Renal cortical epithelial cell (primary cell): ENCODE measurements around the gene DOP1B. TPM values are rescaled to one million over a fixed set of nuclear protein-coding genes. Genes with fewer than 3 reads are reported as not detected.
"Not testable (repeated sequence)": the region's sequence is repeated elsewhere in the genome, so short reads cannot be mapped to it uniquely, and the experiment has no call there.

Source experiments
- DNase-seq: peaks from one replicate; pipeline ENCODE4 v3.0.0-alpha.2; 2011; ENCODE audit warnings: low read depth
- total RNA-seq: library from RNA; depleted of rRNA; stranded (reverse); fragments of >200 nt; gene quantifications from 2 replicates; pipeline ENCODE4 v1.2.3, GENCODE V29; 2014

Gene DOP1B
- total RNA-seq = 21.0 and 25.4 TPM in 2 replicates

DNA sequence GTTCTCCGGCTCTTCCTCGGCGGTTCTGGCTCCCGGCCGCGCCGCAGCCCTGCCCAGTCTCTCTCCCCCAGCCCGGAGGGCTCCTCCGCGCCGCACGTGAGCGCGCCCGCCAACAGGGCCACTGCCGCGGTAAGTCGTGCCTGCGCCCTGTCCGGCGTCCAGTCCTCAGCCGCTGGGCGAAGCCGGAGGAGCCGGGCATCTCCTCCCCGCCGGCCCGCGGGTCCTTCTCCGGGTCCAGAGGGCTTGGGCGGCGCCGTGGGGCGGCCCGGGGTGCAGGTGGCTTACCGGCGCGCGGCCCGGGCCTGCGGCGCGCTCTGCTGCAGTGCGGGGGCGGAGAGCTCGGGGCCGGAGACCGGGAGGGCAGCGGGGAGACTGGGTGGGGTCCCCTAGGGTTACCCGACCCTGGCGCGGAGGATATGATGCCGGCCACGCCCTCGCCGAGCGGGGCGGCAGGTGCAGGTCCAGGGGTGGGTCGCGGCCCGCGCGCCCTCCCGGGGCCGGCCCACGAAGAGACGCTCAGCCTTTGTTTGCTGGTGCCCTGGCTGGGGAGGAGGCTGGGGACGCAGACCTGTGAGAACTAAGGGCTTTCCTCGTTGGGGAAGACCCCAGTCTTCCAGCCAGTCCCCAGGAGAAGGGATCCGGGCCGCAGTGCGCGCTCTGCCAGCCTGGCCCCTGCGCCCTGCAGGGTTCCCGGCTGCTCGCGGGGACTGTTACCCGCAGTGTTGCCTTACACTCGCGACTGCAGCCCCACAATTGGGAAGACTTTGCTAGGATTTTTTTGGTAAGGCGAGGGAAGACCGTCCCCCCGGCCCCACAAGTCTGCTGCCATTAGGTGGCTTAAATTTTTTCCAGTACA lies at the start of gene DOP1B:
Gene DOP1B, plus strand, starts transcription at position 10 of the 856 bp plus-strand sequence. CDS start 7,910 bp downstream, outside the sequence.
- no peak for DNase-seq

DNA sequence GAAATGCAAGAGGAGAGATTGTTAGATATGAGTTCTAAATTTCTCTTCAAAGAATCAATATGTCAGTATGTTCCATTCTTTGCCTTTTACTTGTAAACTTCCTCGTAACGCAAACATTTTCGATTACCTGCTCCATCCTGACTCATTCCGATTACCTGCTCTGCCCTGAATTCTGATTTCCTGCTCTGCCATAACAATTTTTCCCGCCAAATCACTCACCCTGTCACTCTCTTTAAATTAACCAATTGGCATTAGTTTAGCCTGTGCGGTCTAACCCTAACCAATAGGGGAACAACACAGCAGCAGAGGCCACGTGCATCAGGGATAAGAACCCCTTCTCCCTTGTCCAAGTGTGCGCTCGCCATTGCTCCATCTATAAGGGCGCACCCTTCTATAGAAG lies 46.8 kb upstream of the DOP1B start:
- DNase-seq = no peak

- DNase-seq = no peak
Measured at GRCh38 chr21:36111238-36111637, 45.4 kb upstream of the DOP1B start.

DNA sequence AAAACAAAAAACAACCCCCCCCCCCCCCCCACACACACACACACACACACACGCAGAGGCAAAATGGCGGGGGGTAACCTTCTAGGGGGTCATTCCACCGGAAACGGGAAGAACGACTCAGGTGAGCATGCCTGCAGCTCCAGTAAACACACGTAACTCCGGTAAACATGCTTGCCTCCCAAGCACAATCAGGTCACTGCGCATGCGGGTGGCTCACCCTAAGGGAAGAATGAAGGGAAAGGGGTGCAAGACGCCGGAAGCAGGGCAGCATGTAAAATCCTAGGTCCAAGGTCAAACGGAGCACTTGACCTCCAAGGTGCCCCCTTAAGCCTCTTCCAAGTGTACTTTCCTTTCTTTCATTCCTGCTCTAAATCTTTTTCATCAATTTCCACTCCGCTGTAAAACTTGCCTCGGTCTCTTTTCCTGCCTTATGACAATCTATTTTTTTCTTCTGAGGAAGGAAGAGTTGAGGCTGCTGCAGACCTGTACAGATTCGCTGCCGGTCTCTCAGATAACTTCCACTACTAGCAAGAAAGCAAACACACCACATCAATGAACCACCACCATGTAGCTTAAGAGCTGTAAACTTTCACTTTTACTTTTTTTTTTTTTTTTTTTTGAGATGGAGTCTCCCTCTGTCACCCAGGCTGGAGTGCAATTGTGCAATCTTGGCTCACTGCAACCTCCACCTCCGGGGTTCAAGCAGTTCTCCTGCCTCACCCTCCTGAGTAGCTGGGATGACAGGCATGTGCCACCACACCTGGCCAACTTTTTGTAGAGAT lies 42.8 kb upstream of the DOP1B start:
- no peak for DNase-seq

- DNase-seq = no peak
Measured at GRCh38 chr21:36115138-36115730, 41.4 kb upstream of the DOP1B start.

- DNase-seq = no peak
Measured at GRCh38 chr21:36117286-36117741, 39.3 kb upstream of the DOP1B start.

GRCh38 chr21:36120304-36120888 lies 36.2 kb upstream of the DOP1B start:
- DNase-seq = no peak

DNA sequence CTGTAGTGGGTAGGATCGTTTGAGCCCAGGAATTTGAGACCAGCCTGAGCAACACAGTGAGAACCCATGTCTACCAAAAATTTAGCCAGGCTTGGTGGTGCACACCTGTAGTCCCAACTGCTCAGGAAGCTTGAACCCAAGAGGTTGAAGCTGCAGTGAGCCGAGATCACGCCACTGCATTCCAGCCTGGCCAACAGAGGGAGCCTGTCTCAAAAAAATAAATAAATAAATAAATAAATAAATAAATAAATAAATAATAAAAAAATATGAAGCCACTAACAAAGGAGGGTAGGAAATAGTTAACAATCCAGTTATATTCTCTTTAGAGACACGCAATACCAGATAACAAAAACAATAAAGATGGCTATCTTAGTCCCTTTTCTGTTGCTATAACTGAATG lies 33.6 kb upstream of the DOP1B start:
- DNase-seq = no peak

DNA sequence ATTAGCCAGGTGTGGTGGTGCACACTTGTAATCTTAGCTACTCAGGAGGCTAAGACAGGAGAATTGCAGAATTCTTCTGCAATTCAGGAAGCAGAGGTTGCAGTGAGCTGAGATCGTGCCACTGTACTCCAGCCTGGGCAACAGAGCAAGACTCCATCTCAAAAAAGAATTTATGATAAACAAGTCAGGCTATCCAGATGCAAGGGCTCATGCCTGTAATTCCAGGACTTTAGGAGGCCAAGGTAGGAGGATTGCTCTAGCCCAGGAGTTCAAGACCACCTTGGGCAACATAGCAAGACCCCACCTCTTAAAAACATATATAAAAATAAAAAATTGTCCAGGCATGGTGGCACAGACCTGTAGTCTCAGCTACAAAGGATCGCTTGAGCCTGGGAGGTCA lies 32.2 kb upstream of the DOP1B start:
- DNase-seq = no peak

DNA sequence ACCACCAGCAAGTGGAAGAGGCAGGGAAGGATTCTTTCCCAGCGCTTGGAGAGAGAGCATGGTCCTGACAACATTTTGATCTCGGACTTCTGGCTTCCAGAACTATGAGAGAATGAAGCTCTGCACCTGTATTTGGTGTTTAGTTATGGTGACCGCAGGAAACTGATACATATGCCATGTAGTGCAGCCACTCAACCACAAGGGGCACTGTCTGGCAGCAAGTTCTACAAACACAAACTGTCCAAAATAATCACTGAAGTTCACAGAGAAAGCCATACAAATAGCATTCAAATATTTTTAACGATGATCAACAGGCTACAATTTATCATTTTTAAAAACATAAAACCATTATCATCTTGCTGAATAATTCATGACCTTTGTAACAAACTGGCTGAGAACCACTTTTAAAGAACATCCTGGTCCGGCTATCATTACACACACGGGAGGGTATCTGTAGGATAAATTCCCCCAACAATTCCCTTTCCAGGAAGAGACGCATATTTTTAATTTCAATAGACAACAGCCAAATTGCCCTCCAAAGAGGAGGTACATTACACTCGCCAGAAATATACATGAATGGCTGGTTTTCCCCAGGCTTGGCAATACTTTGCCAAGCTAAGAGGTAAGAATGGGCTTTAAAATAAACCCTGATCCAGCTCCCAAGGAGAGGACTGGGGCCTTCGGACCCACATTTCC lies 31.0 kb upstream of the DOP1B start:
- peak; percentile 64 for DNase-seq

DNA sequence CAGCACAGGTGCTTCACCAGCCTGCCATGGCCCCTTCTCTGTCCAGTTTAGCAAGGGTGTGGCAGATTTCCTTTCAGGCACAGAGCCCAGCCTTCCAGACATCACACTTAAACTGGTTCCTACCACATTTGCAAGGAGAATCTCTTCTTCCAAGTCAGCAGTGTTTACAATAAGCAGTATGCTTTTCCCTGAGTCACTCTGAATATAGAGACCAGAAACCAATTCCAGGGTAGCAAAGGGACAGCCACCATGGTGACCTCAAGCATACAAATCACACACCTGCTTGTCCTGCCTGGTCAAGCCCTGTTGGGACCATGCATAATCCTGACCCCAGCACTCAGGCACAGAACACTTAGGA lies 30.4 kb upstream of the DOP1B start:
- no peak for DNase-seq

- DNase-seq = no peak
Measured at GRCh38 chr21:36126621-36127110, 30.0 kb upstream of the DOP1B start.

- DNase-seq = no peak
Measured at GRCh38 chr21:36127250-36127904, 29.2 kb upstream of the DOP1B start.

DNA sequence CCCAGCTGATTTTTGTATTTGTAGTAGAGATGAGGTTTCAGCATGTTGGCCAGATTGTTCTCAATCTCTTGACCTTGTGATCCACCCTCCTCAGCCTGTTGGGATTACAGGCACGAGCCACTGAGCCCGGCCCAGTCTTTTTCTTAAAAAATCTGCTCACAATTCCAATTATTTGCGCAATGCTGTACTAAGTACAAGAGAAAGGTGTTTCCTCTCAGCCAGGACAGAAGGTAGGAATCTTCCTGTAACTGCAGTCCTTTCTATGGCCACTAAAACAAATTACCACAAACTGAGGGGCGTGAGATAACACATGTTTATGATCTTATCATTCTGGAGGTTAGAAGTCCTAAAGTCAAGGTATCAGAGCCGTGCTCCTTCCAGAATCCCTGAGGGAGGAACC lies 28.6 kb upstream of the DOP1B start:
- no peak for DNase-seq

DNA sequence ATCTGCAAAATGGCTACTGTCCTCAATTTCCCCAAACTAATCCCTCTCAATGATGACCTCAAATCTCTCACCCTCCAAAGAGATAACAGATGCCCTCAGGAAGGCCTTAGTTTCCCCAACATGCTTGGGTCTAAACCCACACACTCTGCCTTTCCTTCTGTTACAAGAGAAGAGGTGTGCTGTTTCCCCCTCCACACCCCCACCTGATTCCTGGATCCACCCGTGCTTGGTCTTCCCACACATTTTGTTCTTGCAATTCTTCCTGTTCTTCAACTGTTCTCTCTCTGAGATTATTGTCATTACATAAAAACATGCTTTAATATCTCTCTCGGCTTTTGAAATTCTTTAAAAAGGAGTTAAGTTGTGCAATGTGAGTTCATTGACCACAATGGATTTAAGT lies 27.4 kb upstream of the DOP1B start:
- DNase-seq = no peak

GRCh38 chr21:36130414-36130762 lies 26.2 kb upstream of the DOP1B start:
- not testable (repeated sequence) for DNase-seq

- DNase-seq = not testable (repeated sequence)
Measured at GRCh38 chr21:36130839-36131238, 25.8 kb upstream of the DOP1B start.

- no peak for DNase-seq
Measured at GRCh38 chr21:36132696-36133095, 23.9 kb upstream of the DOP1B start.

GRCh38 chr21:36134803-36135390 lies 21.7 kb upstream of the DOP1B start, which contains the start of gene CBR3:
TSS of gene CBR3 (plus strand) at chr21:36135079. CDS start at chr21:36135193, 114 bp downstream.
- no peak for DNase-seq

- peak; percentile 64 for DNase-seq
Measured at GRCh38 chr21:36135391-36136102, 21.1 kb upstream of the DOP1B start.
